GM12891 (cell line): ENCODE measurements around the gene AP3B2.

ENCODE experiments used
- PAX5 ChIP-seq: IDR thresholded peaks from 2 replicates; pipeline ENCODE4 v1.6.1; 2011; ENCODE audit warnings: low read length, moderate library complexity, mild to moderate bottlenecking; ENCODE audit not compliant: insufficient read depth, severe bottlenecking
- POLR2A ChIP-seq: IDR thresholded peaks from 2 replicates; pipeline ENCODE4 v1.6.1; 2011; ENCODE audit warnings: low read depth, low read length, control low read depth
- POLR2AphosphoS5 ChIP-seq: IDR thresholded peaks from 2 replicates; pipeline ENCODE4 v1.6.1; 2011; ENCODE audit warnings: low read depth, low read length, control low read depth
- POU2F2 ChIP-seq: IDR thresholded peaks from 2 replicates; pipeline ENCODE4 v1.6.1; 2011; ENCODE audit warnings: low read depth, mild to moderate bottlenecking, control low read depth, low read length, moderate library complexity
- SPI1 ChIP-seq: IDR thresholded peaks from 2 replicates; pipeline ENCODE4 v1.6.1; 2011; ENCODE audit warnings: low read depth, low read length, control low read depth
- TAF1 ChIP-seq: IDR thresholded peaks from 2 replicates; pipeline ENCODE4 v1.6.1; 2011; ENCODE audit warnings: low read depth, low read length, control low read depth

DNA sequence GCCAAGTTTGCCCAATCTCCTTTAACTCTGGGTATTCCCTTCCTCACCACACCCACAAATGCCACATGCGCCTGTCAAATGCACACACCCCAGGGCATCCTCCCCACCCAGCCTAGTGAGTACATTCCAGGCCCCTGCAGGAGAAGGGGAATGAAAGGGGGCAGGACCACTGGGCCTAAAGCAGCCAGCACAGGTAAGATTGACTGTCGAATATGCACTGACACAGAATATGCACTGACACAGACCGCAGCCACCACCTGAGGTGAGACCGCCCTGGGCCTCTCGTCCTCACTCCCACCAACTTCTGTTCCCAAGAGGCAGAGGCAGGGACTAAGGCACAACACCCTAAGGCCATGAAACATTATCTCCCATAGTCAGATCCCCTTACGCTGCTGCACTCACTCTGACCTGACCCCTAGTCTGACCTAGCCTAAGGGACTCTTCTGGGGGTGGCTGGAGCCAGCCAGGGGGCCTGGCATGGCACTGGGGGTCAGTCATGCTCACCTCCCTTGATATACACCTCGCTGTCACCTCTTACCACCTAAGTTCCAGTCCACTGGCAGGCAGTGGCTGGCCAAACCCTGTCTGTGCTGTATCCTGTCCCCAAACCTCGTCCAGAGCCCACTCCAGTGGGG is 10.8 kb downstream of the AP3B2 start:
- TF ChIP-seq POLR2AphosphoS5: no peak
- TF ChIP-seq POLR2A: no peak
- TF ChIP-seq SPI1: no peak
- no peak for TF ChIP-seq TAF1
- TF ChIP-seq PAX5: no peak
- no peak for TF ChIP-seq POU2F2
